ENCODE results near the gene FMC1. TPM values are rescaled to one million over a fixed set of nuclear protein-coding genes. Genes with fewer than 3 reads are reported as not detected.

The FMC1 gene
- total and polyA plus RNA-seq, 2 experiments from 2014 or later: 9.5 to 35.1 TPM

DNA sequence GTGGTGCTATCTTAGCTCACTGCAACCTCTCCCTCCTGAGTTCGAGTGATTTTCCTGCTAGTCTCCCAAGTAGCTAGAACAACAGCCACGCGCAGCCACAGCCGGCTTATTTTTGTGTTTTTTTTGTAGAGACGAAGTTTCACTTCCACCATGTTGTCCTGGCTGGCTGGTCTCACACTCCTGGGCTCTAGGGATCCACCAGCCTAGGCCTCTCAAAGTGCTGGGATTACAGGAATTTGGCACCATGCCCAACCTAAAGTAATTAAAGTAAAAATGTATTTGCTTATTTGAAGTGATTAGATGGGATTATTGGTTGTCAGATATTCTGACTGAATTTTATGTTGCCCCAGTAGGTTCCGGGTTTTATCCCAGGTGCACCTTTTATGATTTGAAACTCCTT is 41.3 kb downstream of the FMC1 start:
- H3K4me3 ChIP-seq: no peak overlapping the region
- H3K4me1 ChIP-seq (ENCODE audit: insufficient read depth): no peaks in the 10 kb centered on the region
- peaks cover 41% of the 10 kb centered on the region for H3K36me3 ChIP-seq (ENCODE audit: low read depth)
- H2AFZ ChIP-seq: no peak overlapping the region
- in situ Hi-C loops (cut with MboI): no loop called here
- H3K79me2 ChIP-seq (ENCODE audit: insufficient read depth): peaks cover 99% of the 10 kb centered on the region
- H3K9me2 ChIP-seq (ENCODE audit: insufficient read depth): no peaks in the 10 kb centered on the region
- 85 to 86% methylated on average over 6 of the region's 6 CpGs for WGBS, 2 experiments (ENCODE audit: low coverage in 1 of 2, low lambda C conversion rate in 2 of 2, missing lambda C conversion rate in 2 of 2)
- H3K9me3 ChIP-seq (ENCODE audit: low read depth): no peaks in the 10 kb centered on the region
- no peak overlapping the region for H3K4me2 ChIP-seq (ENCODE audit: unreplicated experiment)
- no peaks in the 10 kb centered on the region for H4K20me1 ChIP-seq (ENCODE audit: insufficient read depth)
- TF ChIP-seq EZH2 (IDR thresholded peaks at IDR 0.05; ENCODE audit: insufficient read depth, poor library complexity, severe bottlenecking) (no peak), EZH2phosphoT487 (IDR thresholded peaks at IDR 0.05; ENCODE audit: insufficient read depth, low read depth) (no peak)
- no peaks in the 10 kb centered on the region for H3K27me3 ChIP-seq (replicated peaks; ENCODE audit: insufficient read depth)
- H3K27ac ChIP-seq: no peak overlapping the region
- no peak overlapping the region for H3K9ac ChIP-seq
- H3F3A ChIP-seq (ENCODE audit: insufficient read depth): no peaks in the 10 kb centered on the region
- no peak for DNase-seq

GRCh38 chr7:139384611-139385010 is 43.5 kb downstream of the FMC1 start:
- in situ Hi-C loops (cut with MboI): no loop called here
- no peak for TF ChIP-seq EZH2 (IDR thresholded peaks at IDR 0.05; ENCODE audit: insufficient read depth, poor library complexity, severe bottlenecking)
- TF ChIP-seq EZH2phosphoT487 (IDR thresholded peaks at IDR 0.05; ENCODE audit: insufficient read depth, low read depth): no peak
- 69 to 71% methylated on average over 3 of the region's 3 CpGs for WGBS, 2 experiments (ENCODE audit: low coverage in 1 of 2, low lambda C conversion rate in 2 of 2, missing lambda C conversion rate in 2 of 2)

GRCh38 chr7:139387594-139387993 is 46.5 kb downstream of the FMC1 start:
- H3K79me2 ChIP-seq (ENCODE audit: insufficient read depth): peaks cover 100% of the 10 kb centered on the region
- in situ Hi-C loops (cut with MboI): no loop called here

More at GRCh38 chr7:139384611-139385010, 43.5 kb downstream of the FMC1 start:
- Histone ChIP-seq H3K9me2 (ENCODE audit: insufficient read depth) (no peaks in the 10 kb centered on the region), H3K4me1 (ENCODE audit: insufficient read depth) (no peaks in the 10 kb centered on the region), H3K27ac (no peak overlapping the region), H3K79me2 (ENCODE audit: insufficient read depth) (peaks cover 100% of the 10 kb centered on the region), H3K4me2 (ENCODE audit: unreplicated experiment) (no peak overlapping the region), H2AFZ (no peak overlapping the region), H3K9me3 (ENCODE audit: low read depth) (no peaks in the 10 kb centered on the region), H3F3A (ENCODE audit: insufficient read depth) (no peaks in the 10 kb centered on the region), H3K27me3 (replicated peaks; ENCODE audit: insufficient read depth) (no peaks in the 10 kb centered on the region), H4K20me1 (ENCODE audit: insufficient read depth) (no peaks in the 10 kb centered on the region), H3K36me3 (ENCODE audit: low read depth) (peaks cover 51% of the 10 kb centered on the region), H3K9ac (no peak overlapping the region), H3K4me3 (no peak overlapping the region)
- no peak for DNase-seq

DNA sequence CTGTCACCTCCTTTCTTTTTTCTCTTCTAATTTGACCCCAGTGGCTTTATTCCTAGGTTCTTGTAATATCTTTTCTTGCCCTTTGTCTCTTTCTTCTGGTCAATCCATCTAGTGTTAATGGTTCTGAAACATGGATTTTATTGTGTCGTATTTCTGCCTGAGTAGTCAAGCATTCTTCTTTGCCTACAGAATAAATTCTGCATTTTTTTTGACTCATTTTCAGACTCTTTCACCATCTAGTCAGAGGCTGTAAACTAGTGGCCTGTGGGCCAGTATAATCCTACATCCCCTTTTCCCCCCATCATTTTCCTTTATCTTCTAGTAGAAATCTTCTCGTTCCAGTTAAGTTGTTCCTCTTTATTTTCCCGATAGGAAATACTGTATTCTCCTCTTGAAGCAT is 48.0 kb downstream of the FMC1 start:
- H3K36me3 ChIP-seq (ENCODE audit: low read depth): peaks cover 51% of the 10 kb centered on the region
- TF ChIP-seq EZH2 (IDR thresholded peaks at IDR 0.05; ENCODE audit: insufficient read depth, poor library complexity, severe bottlenecking): no peak
- TF ChIP-seq EZH2phosphoT487 (IDR thresholded peaks at IDR 0.05; ENCODE audit: insufficient read depth, low read depth): no peak
- no peak overlapping the region for H3K9ac ChIP-seq
- H3K27ac ChIP-seq: no peak overlapping the region
- no peak overlapping the region for H3K4me2 ChIP-seq (ENCODE audit: unreplicated experiment)
- in situ Hi-C loops (cut with MboI): no loop called here
- 84 to 93% methylated on average over 3 of the region's 3 CpGs for WGBS, 2 experiments (ENCODE audit: low coverage in 1 of 2, low lambda C conversion rate in 2 of 2, missing lambda C conversion rate in 2 of 2)
- peaks cover 100% of the 10 kb centered on the region for H3K79me2 ChIP-seq (ENCODE audit: insufficient read depth)
- H3K4me3 ChIP-seq: no peak overlapping the region
- no peaks in the 10 kb centered on the region for H3K4me1 ChIP-seq (ENCODE audit: insufficient read depth)
- H3K9me2 ChIP-seq (ENCODE audit: insufficient read depth): no peaks in the 10 kb centered on the region
- H3K9me3 ChIP-seq (ENCODE audit: low read depth): no peaks in the 10 kb centered on the region
- no peak overlapping the region for H2AFZ ChIP-seq
- DNase-seq: no peak
- no peaks in the 10 kb centered on the region; the same call in 1 of the 2 replicates for H4K20me1 ChIP-seq (ENCODE audit: insufficient read depth)
- no peaks in the 10 kb centered on the region for H3K27me3 ChIP-seq (replicated peaks; ENCODE audit: insufficient read depth)
- H3F3A ChIP-seq (ENCODE audit: insufficient read depth): no peaks in the 10 kb centered on the region

More at GRCh38 chr7:139387594-139387993, 46.5 kb downstream of the FMC1 start:
- Histone ChIP-seq H3K4me3 (no peak overlapping the region), H4K20me1 (ENCODE audit: insufficient read depth) (no peaks in the 10 kb centered on the region; the same call in 1 of the 2 replicates), H3K4me1 (ENCODE audit: insufficient read depth) (no peaks in the 10 kb centered on the region), H3K4me2 (ENCODE audit: unreplicated experiment) (no peak overlapping the region), H3K9me3 (ENCODE audit: low read depth) (no peaks in the 10 kb centered on the region), H3K27ac (no peak overlapping the region), H3K9ac (no peak overlapping the region), H3K27me3 (replicated peaks; ENCODE audit: insufficient read depth) (no peaks in the 10 kb centered on the region), H3K36me3 (ENCODE audit: low read depth) (peaks cover 54% of the 10 kb centered on the region), H2AFZ (no peak overlapping the region), H3F3A (ENCODE audit: insufficient read depth) (no peaks in the 10 kb centered on the region), H3K9me2 (ENCODE audit: insufficient read depth) (no peaks in the 10 kb centered on the region)
- no peak for TF ChIP-seq EZH2 (IDR thresholded peaks at IDR 0.05; ENCODE audit: insufficient read depth, poor library complexity, severe bottlenecking)
- TF ChIP-seq EZH2phosphoT487 (IDR thresholded peaks at IDR 0.05; ENCODE audit: insufficient read depth, low read depth): no peak
- DNase-seq: no peak
- WGBS, 2 experiments (ENCODE audit: low coverage in 1 of 2, low lambda C conversion rate in 2 of 2, missing lambda C conversion rate in 2 of 2): 97 to 99% methylated on average over 5 of the region's 5 CpGs

GRCh38 chr7:139389774-139390173 is 48.6 kb downstream of the FMC1 start:
- Histone ChIP-seq H3F3A (ENCODE audit: insufficient read depth) (no peaks in the 10 kb centered on the region), H3K79me2 (ENCODE audit: insufficient read depth) (peaks cover 100% of the 10 kb centered on the region), H3K27ac (no peak overlapping the region), H2AFZ (no peak overlapping the region), H3K9me3 (ENCODE audit: low read depth) (no peaks in the 10 kb centered on the region), H3K9me2 (ENCODE audit: insufficient read depth) (no peaks in the 10 kb centered on the region), H3K4me2 (ENCODE audit: unreplicated experiment) (no peak overlapping the region), H3K4me1 (ENCODE audit: insufficient read depth) (no peaks in the 10 kb centered on the region), H4K20me1 (ENCODE audit: insufficient read depth) (no peaks in the 10 kb centered on the region; the same call in 1 of the 2 replicates), H3K36me3 (ENCODE audit: low read depth) (peaks cover 52% of the 10 kb centered on the region), H3K27me3 (replicated peaks; ENCODE audit: insufficient read depth) (no peaks in the 10 kb centered on the region), H3K4me3 (no peak overlapping the region), H3K9ac (no peak overlapping the region)
- in situ Hi-C loops (cut with MboI): no loop called here
- TF ChIP-seq EZH2phosphoT487 (IDR thresholded peaks at IDR 0.05; ENCODE audit: insufficient read depth, low read depth) (no peak), EZH2 (IDR thresholded peaks at IDR 0.05; ENCODE audit: insufficient read depth, poor library complexity, severe bottlenecking) (no peak)
- no peak for DNase-seq
- WGBS, 2 experiments (ENCODE audit: low coverage in 1 of 2, low lambda C conversion rate in 2 of 2, missing lambda C conversion rate in 2 of 2): 95 to 98% methylated on average over 2 of the region's 2 CpGs

Measured in GM23248 (cell line).